Measurements from ENCODE around the gene ANKRD65.

GRCh38 chr1:1461721-1462317, 40.7 kb upstream of the ANKRD65 start:
- TF ChIP-seq, protein P1, sequence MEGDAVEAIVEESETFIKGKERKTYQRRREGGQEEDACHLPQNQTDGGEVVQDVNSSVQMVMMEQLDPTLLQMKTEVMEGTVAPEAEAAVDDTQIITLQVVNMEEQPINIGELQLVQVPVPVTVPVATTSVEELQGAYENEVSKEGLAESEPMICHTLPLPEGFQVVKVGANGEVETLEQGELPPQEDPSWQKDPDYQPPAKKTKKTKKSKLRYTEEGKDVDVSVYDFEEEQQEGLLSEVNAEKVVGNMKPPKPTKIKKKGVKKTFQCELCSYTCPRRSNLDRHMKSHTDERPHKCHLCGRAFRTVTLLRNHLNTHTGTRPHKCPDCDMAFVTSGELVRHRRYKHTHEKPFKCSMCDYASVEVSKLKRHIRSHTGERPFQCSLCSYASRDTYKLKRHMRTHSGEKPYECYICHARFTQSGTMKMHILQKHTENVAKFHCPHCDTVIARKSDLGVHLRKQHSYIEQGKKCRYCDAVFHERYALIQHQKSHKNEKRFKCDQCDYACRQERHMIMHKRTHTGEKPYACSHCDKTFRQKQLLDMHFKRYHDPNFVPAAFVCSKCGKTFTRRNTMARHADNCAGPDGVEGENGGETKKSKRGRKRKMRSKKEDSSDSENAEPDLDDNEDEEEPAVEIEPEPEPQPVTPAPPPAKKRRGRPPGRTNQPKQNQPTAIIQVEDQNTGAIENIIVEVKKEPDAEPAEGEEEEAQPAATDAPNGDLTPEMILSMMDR (conservative IDR thresholded peaks at IDR 0.05; ENCODE audit: low read depth, low read length) = no peak
- TF ChIP-seq EZH2 (IDR thresholded peaks at IDR 0.05; ENCODE audit: low read length, unreplicated experiment) = no peak
